ENCODE measurements around the gene ACTR3.

DNA sequence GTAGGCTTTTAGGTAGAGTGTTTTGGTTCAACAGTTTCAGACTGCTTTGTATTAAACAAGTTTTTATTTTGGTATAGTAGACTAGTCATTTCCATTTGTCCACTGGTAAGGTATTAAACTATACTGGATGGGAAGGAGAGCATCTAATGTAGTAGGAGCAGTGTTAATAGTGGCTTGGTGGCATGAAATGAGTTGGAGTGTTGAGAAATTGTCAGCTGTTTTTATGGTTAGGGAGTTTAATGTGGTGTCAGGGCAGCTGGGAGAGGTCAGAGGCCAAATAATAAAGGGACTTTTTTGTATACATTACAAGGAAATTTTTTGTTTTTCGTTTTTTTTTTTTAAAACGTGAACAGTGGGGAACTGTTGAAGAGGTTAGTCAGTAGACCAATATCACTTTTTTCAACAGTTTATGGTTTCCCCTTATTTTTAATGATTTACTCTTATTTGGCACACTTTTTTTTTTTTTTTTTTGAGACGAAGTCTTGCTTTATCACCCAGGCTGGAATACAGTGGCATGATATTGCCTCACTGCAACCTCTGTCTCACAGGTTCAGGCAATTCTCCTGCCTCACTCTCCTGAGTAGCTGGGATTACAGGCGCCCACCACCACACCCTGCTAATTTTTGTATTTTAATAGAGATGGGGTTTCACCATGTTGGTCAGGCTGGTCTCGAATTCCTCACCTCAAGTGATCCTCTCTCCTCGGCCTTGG is 21.2 kb downstream of the ACTR3 start:
- TF ChIP-seq, protein P1, sequence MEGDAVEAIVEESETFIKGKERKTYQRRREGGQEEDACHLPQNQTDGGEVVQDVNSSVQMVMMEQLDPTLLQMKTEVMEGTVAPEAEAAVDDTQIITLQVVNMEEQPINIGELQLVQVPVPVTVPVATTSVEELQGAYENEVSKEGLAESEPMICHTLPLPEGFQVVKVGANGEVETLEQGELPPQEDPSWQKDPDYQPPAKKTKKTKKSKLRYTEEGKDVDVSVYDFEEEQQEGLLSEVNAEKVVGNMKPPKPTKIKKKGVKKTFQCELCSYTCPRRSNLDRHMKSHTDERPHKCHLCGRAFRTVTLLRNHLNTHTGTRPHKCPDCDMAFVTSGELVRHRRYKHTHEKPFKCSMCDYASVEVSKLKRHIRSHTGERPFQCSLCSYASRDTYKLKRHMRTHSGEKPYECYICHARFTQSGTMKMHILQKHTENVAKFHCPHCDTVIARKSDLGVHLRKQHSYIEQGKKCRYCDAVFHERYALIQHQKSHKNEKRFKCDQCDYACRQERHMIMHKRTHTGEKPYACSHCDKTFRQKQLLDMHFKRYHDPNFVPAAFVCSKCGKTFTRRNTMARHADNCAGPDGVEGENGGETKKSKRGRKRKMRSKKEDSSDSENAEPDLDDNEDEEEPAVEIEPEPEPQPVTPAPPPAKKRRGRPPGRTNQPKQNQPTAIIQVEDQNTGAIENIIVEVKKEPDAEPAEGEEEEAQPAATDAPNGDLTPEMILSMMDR (IDR thresholded peaks at IDR 0.05; ENCODE audit: poor library complexity, severe bottlenecking): no peak
- TF ChIP-seq EZH2 (IDR thresholded peaks at IDR 0.05; ENCODE audit: borderline replicate concordance, insufficient read depth, low read length, poor library complexity, severe bottlenecking) (no peak), RAD21 (conservative IDR thresholded peaks at IDR 0.05) (no peak), POLR2AphosphoS5 (IDR thresholded peaks at IDR 0.05) (no peak)

Data from neural cell (in vitro differentiated cells).